ENCODE results near the gene ILDR1. TPM values are rescaled to one million over a fixed set of nuclear protein-coding genes. Genes with fewer than 3 reads are reported as not detected.

The ILDR1 gene
- total RNA-seq, 1 experiment from 2014 or later = 2.3 TPM

GRCh38 chr3:121956363-121956762 is 65.7 kb downstream of the ILDR1 start:
- peaks cover 7% of the 10 kb centered on the region for H3K36me3 Mint-ChIP-seq
- peak; percentile 21 for DNase-seq (ENCODE audit: low spot score)
- POLR2A ChIA-PET = no interaction called here
- H3K4me1 Mint-ChIP-seq = peaks cover 29% of the 10 kb centered on the region
- peak; percentile 90 for ATAC-seq
- H3K9me3 Mint-ChIP-seq = peaks cover 28% of the 10 kb centered on the region
- 0 out of 2 replicates have a peak overlapping the region, but pooled peaks have one; percentile 75 for H3K27ac Mint-ChIP-seq
- TF ChIP-seq NFATC4 (CRISPR knock-in tag; IDR thresholded peaks at IDR 0.05) = no peak
- TF ChIP-seq CTCF (IDR thresholded peaks at IDR 0.05) = no peak
- no peak for TF ChIP-seq TCF7 (CRISPR knock-in tag; IDR thresholded peaks at IDR 0.05; ENCODE audit: low read depth)
- no peak for TF ChIP-seq IRF1 (CRISPR knock-in tag; IDR thresholded peaks at IDR 0.05)
- no peak for TF ChIP-seq CREM (CRISPR knock-in tag; IDR thresholded peaks at IDR 0.05)
- TF ChIP-seq ZNF263 (CRISPR knock-in tag; IDR thresholded peaks at IDR 0.05; ENCODE audit: low read depth) = no peak
- no peak for TF ChIP-seq AFF4 (CRISPR knock-in tag; IDR thresholded peaks at IDR 0.05; ENCODE audit: borderline replicate concordance)
- TF ChIP-seq NR2C2 (CRISPR knock-in tag; IDR thresholded peaks at IDR 0.05) = no peak
- TF ChIP-seq E2F5 (CRISPR knock-in tag; IDR thresholded peaks at IDR 0.05) = no peak
- TF ChIP-seq ATF3 (CRISPR knock-in tag; conservative IDR thresholded peaks at IDR 0.05) = no peak
- TF ChIP-seq ZNF281 (CRISPR knock-in tag; IDR thresholded peaks at IDR 0.05) = no peak
- no peak for TF ChIP-seq PRDM15 (CRISPR knock-in tag; IDR thresholded peaks at IDR 0.05)
- H3K27me3 Mint-ChIP-seq (ENCODE audit: low read depth) = no peaks in the 10 kb centered on the region
- no peak overlapping the region for H3K4me3 Mint-ChIP-seq
- CTCF ChIA-PET = interaction anchor here (1.0 kb wide), 1 partner anchor 39 kb away, joined by 4 read pairs; no protein-coding TSS in a partner anchor

All from WTC11 (cell line).